ENCODE results near the gene TMEM168. TPM values are rescaled to one million over a fixed set of nuclear protein-coding genes. Genes with fewer than 3 reads are reported as not detected.
"Not testable (repeated sequence)": the region's sequence is repeated elsewhere in the genome, so short reads cannot be mapped to it uniquely, and the experiment has no call there.

TMEM168 gene
- total and polyA plus RNA-seq, 2 donors from 2014 or later = 8.8 to 26.9 TPM

DNA sequence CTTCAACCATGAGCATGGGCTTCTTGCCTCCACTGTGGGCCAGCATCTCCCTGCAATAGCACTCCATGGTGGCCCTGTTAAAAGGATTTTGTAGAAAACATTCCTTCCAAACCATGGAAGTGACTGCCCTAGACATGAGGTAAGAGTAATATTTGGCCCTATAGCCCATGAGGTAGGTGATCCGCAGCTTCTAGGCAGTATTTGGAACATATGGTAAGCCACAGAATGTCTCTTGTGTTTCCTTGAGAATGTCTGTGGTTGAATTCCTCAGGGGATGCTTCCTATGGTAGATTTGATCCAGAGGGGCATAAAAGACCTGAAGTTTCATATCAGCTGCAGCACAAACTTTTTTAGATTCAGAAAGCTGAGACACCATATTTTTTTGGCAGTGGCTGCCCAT lies 54.9 kb downstream of the TMEM168 start:
- no peaks in the 10 kb centered on the region for H3K27me3 ChIP-seq (ENCODE audit: control insufficient read depth, insufficient read depth, low read length)
- no peaks in the 10 kb centered on the region for H3K4me1 ChIP-seq (ENCODE audit: control insufficient read depth in 2 of 3, insufficient read depth in 2 of 3, low read depth in 1 of 3, low read length in 3 of 3)
- FAIRE-seq (no peak), DNase-seq (no peak)
- peaks cover 0 to 27% (median 3%) of the 10 kb centered on the region in 3 donors for H3K9me3 ChIP-seq (ENCODE audit: control insufficient read depth in 2 of 3, insufficient read depth in 1 of 3, low read length in 3 of 3)
- no peak overlapping the region for H3K9ac ChIP-seq (ENCODE audit: low read length in 3 of 3)
- intact Hi-C loops (cut with DNase I) = no loop called here
- no peaks in the 10 kb centered on the region for H3K36me3 ChIP-seq (ENCODE audit: control insufficient read depth in 2 of 3, insufficient read depth in 3 of 3, low read length in 3 of 3)
- TF ChIP-seq, protein P1, sequence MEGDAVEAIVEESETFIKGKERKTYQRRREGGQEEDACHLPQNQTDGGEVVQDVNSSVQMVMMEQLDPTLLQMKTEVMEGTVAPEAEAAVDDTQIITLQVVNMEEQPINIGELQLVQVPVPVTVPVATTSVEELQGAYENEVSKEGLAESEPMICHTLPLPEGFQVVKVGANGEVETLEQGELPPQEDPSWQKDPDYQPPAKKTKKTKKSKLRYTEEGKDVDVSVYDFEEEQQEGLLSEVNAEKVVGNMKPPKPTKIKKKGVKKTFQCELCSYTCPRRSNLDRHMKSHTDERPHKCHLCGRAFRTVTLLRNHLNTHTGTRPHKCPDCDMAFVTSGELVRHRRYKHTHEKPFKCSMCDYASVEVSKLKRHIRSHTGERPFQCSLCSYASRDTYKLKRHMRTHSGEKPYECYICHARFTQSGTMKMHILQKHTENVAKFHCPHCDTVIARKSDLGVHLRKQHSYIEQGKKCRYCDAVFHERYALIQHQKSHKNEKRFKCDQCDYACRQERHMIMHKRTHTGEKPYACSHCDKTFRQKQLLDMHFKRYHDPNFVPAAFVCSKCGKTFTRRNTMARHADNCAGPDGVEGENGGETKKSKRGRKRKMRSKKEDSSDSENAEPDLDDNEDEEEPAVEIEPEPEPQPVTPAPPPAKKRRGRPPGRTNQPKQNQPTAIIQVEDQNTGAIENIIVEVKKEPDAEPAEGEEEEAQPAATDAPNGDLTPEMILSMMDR (IDR thresholded peaks at IDR 0.05; ENCODE audit: borderline replicate concordance, extremely low read depth, insufficient read depth) = no peak
- H3K27ac ChIP-seq (ENCODE audit: low read depth in 2 of 2, low read length in 2 of 2) = no peak overlapping the region
- no peak overlapping the region for H3K4me3 ChIP-seq (ENCODE audit: low read length in 3 of 3)

DNA sequence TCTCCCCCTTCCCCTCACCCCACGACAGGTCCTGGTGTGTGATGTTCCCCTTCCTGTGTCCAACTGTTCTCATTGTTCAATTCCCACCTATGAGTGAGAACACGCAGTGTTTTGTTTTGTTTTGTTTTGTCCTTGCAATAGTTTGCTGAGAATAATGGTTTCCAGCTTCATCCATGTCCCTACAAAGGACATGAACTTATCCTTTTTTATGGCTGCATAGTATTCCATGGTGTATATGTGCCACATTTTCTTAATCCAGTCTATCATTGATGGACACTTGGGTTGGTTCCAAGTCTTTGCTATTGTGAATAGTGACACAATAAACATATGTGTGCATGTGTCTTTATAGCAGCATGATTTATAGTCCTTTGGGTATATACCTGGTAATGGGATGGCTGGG lies 58.9 kb downstream of the TMEM168 start:
- H3K4me1 ChIP-seq (ENCODE audit: control insufficient read depth in 2 of 3, insufficient read depth in 2 of 3, low read depth in 1 of 3, low read length in 3 of 3); H3K27me3 ChIP-seq (ENCODE audit: control insufficient read depth, insufficient read depth, low read length); intact Hi-C loops (cut with DNase I); FAIRE-seq; H3K27ac ChIP-seq (ENCODE audit: low read depth in 2 of 2, low read length in 2 of 2); DNase-seq; H3K9ac ChIP-seq (ENCODE audit: low read length in 3 of 3); H3K36me3 ChIP-seq (ENCODE audit: control insufficient read depth in 2 of 3, insufficient read depth in 3 of 3, low read length in 3 of 3); H3K4me3 ChIP-seq (ENCODE audit: low read length in 3 of 3): not testable (repeated sequence)
- H3K9me3 ChIP-seq (ENCODE audit: control insufficient read depth in 2 of 3, insufficient read depth in 1 of 3, low read length in 3 of 3) = peaks cover 0 to 33% (median 3%) of the 10 kb centered on the region in 3 donors

DNA sequence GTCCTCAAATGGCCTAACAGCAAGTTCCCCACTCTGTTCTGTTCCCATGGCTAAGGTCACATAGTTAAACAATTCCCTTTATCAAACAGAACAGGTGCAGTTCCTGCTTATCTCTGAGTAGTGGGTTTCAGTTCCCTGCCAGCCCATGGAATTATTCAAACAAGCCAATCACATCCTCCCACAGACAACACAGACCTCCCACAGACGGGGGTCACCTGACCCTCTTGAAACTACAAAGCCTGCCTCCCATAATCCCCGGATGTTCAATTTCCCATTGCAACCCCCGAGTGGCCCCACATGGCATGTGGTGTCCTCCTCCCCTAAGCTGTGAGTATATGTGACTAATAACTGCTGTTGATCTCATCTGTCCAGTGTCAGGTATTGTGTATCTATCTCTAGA lies 64.1 kb downstream of the TMEM168 start:
- Histone ChIP-seq H3K36me3 (ENCODE audit: control insufficient read depth in 2 of 3, insufficient read depth in 3 of 3, low read length in 3 of 3) (no peaks in the 10 kb centered on the region), H3K4me1 (ENCODE audit: control insufficient read depth in 2 of 3, insufficient read depth in 2 of 3, low read depth in 1 of 3, low read length in 3 of 3) (no peaks in the 10 kb centered on the region), H3K27ac (ENCODE audit: low read depth in 2 of 2, low read length in 2 of 2) (no peak overlapping the region), H3K27me3 (ENCODE audit: control insufficient read depth, insufficient read depth, low read length) (no peaks in the 10 kb centered on the region), H3K9ac (ENCODE audit: low read length in 3 of 3) (no peak overlapping the region), H3K4me3 (ENCODE audit: low read length in 3 of 3) (no peak overlapping the region), H3K9me3 (ENCODE audit: control insufficient read depth in 2 of 3, insufficient read depth in 1 of 3, low read length in 3 of 3) (peaks cover 0 to 13% (median 0%) of the 10 kb centered on the region in 3 donors)
- TF ChIP-seq, protein P1 (IDR thresholded peaks at IDR 0.05; ENCODE audit: borderline replicate concordance, extremely low read depth, insufficient read depth) = no peak
- DNase-seq (no peak), FAIRE-seq (no peak)
- intact Hi-C loops (cut with DNase I) = no loop called here

DNA sequence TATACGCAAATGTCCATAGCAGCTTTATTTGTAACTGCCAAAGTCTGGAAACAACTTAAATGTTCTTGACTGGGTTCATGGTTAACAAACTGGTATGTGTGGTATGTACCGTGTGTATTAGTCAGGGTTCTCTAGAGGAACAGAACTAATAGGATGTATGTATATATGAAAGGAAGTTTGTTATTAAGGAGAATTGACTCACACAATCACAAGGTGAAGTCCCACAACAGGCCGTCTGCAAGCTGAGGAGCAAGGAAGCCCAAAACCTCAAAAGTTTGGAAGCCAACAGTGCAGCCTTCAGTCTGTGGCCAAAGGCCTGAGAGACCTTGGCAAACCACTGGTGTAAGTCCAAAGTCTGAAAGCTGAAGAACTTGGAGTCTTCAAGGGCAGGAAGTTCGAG lies 66.8 kb downstream of the TMEM168 start:
- no peaks in the 10 kb centered on the region for H3K27me3 ChIP-seq (ENCODE audit: control insufficient read depth, insufficient read depth, low read length)
- H3K36me3 ChIP-seq (ENCODE audit: control insufficient read depth in 2 of 3, insufficient read depth in 3 of 3, low read length in 3 of 3) = no peaks in the 10 kb centered on the region
- H3K4me3 ChIP-seq (ENCODE audit: low read length in 3 of 3) = no peak overlapping the region
- no peak overlapping the region for H3K27ac ChIP-seq (ENCODE audit: low read depth in 2 of 2, low read length in 2 of 2)
- FAIRE-seq (no peak), DNase-seq (no peak)
- H3K9ac ChIP-seq (ENCODE audit: low read length in 3 of 3) = no peak overlapping the region
- no peaks in the 10 kb centered on the region for H3K4me1 ChIP-seq (ENCODE audit: control insufficient read depth in 2 of 3, insufficient read depth in 2 of 3, low read depth in 1 of 3, low read length in 3 of 3)
- TF ChIP-seq, protein P1 (IDR thresholded peaks at IDR 0.05; ENCODE audit: borderline replicate concordance, extremely low read depth, insufficient read depth) = no peak
- H3K9me3 ChIP-seq (ENCODE audit: control insufficient read depth in 2 of 3, insufficient read depth in 1 of 3, low read length in 3 of 3) = peaks cover 0 to 4% (median 3%) of the 10 kb centered on the region in 3 donors
- intact Hi-C loops (cut with DNase I) = no loop called here

All from kidney (tissue), 14 donors.